Fibroblast of lung (primary cell): ENCODE measurements around the gene SUN5. TPM values are rescaled to one million over a fixed set of nuclear protein-coding genes. Genes with fewer than 3 reads are reported as not detected.

Experiments used
- DNase-seq, 2 donors: peaks; one replicate each; pipeline versions ENCODE4 v3.0.0 to v3.0.0-alpha.2; 2010; ENCODE audit warnings: low read depth in 2 of 2
- H2AFZ ChIP-seq: 2 replicates; pipeline ENCODE4 v1.5.1; 2012; ENCODE audit warnings: low read length, control low read depth, inconsistent platforms
- H3K27ac ChIP-seq: 2 replicates; pipeline ENCODE4 v1.5.1; 2011; ENCODE audit warnings: low read length, control low read depth; ENCODE audit not compliant: insufficient read depth
- H3K27me3 ChIP-seq: 2 replicates; pipeline ENCODE4 v1.5.1; 2011; ENCODE audit warnings: mild to moderate bottlenecking, low read length; ENCODE audit not compliant: control insufficient read depth, insufficient read depth
- H3K36me3 ChIP-seq: 2 replicates; pipeline ENCODE4 v1.5.1; 2011; ENCODE audit warnings: low read length; ENCODE audit not compliant: control insufficient read depth, insufficient read depth
- H3K4me1 ChIP-seq: 2 replicates; pipeline ENCODE4 v1.5.1; 2011; ENCODE audit warnings: low read length; ENCODE audit not compliant: control insufficient read depth, insufficient read depth; ENCODE audit errors: extremely low read depth
- H3K4me2 ChIP-seq: 2 replicates; pipeline ENCODE4 v1.5.1; 2011; ENCODE audit warnings: low read length, control low read depth; ENCODE audit not compliant: insufficient read depth; ENCODE audit errors: extremely low read depth
- H3K4me3 ChIP-seq, 4 experiments: fragments of 200-600 bp in 1 of 4; sonication (generic) in 1 of 4; replicated peaks in 1 of 4; 2 replicates each; pipeline ENCODE4 v1.5.1; 2011 to 2016; ENCODE audit warnings: low read length in 4 of 4, low read depth in 3 of 4, mild to moderate bottlenecking in 3 of 4, control low read depth in 2 of 4, inconsistent platforms in 1 of 4, mixed read lengths in 1 of 4; ENCODE audit not compliant: insufficient read depth in 1 of 4; ENCODE audit errors: control extremely low read depth in 1 of 4
- H3K79me2 ChIP-seq: 2 replicates; pipeline ENCODE4 v1.5.1; 2012; ENCODE audit warnings: mild to moderate bottlenecking, low read length, inconsistent platforms; ENCODE audit not compliant: control insufficient read depth, insufficient read depth
- H3K9ac ChIP-seq: 2 replicates; pipeline ENCODE4 v1.5.1; 2011; ENCODE audit warnings: mild to moderate bottlenecking, low read length, control low read depth; ENCODE audit not compliant: insufficient read depth
- H3K9me3 ChIP-seq: 2 replicates; pipeline ENCODE4 v1.5.1; 2012; ENCODE audit warnings: low read depth, low read length; ENCODE audit not compliant: control insufficient read depth, insufficient read depth
- H4K20me1 ChIP-seq: 2 replicates; pipeline ENCODE4 v1.5.1; 2011; ENCODE audit warnings: low read length; ENCODE audit not compliant: control insufficient read depth, insufficient read depth; ENCODE audit errors: extremely low read depth
- CTCF ChIP-seq, 2 donors: IDR thresholded peaks in 1 of 2; conservative IDR thresholded peaks in 1 of 2; 1 replicate in 1 of 2; 2 replicates in 1 of 2; pipeline ENCODE4 v1.5.1; 2011 to 2012; ENCODE audit warnings: low read length in 2 of 2, control low read depth in 1 of 2, inconsistent platforms in 1 of 2, low read depth in 1 of 2, mild to moderate bottlenecking in 1 of 2
- EZH2 ChIP-seq: IDR thresholded peaks from 2 replicates; pipeline ENCODE4 v1.5.1; 2012; ENCODE audit warnings: low read length, control low read depth, mild to moderate bottlenecking; ENCODE audit errors: missing control alignments
- polyA plus RNA-seq, 2 donors: library from polyadenylated mRNA; depleted of rRNA in 1 of 2; stranded (reverse) in 1 of 2; unstranded in 1 of 2; fragments of >200 nt; gene quantifications; 2 replicates each; pipeline ENCODE4 v1.2.1, GENCODE V29; 2011 to 2012; ENCODE audit warnings: missing spikeins in 1 of 2
- total RNA-seq: library from RNA; depleted of rRNA; stranded (reverse); fragments of >200 nt; gene quantifications from 2 replicates; pipeline ENCODE4 v1.2.1, GENCODE V29; 2014

Gene SUN5
- total and polyA plus RNA-seq, 2 donors (not counting 1 experiment from before 2014, with no cell fraction given), result not detected

- DNase-seq, result no peak
Observed at GRCh38 chr20:33022289-33022688, 18.1 kb upstream of the SUN5 start.

DNA sequence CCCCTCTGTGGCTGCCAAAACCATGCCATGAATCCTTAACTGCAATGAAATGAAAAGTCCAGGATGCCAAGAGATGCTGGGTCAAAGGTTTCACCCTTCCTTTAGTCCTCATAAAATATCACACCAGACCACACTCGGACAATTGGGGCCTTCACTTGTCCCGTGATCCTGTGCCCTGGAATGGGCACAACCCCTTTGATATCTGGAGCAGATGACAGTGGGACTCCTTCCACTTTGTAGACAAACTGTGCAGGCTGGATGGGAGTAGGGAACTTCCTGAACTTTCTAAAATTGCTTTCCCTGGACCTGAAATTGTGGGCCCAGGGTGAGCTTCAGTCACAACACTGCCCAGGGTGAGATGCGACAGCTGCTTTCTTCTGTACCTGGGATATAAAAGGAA is 17.6 kb upstream of the SUN5 start:
- TF ChIP-seq CTCF (conservative IDR thresholded peaks at IDR 0.05 in 1 of 2, IDR thresholded peaks at IDR 0.05 in 1 of 2; ENCODE audit: low read depth in 1 of 2, low read length in 2 of 2) (no peak), EZH2 (no peak)
- DNase-seq, result no peak
- no peaks in the 10 kb centered on the region for H4K20me1 ChIP-seq
- H3K4me2 ChIP-seq, result no peak overlapping the region
- H3K36me3 ChIP-seq, result no peaks in the 10 kb centered on the region
- H3K4me1 ChIP-seq, result no peaks in the 10 kb centered on the region
- peaks cover 3% of the 10 kb centered on the region for H3K27me3 ChIP-seq
- no peak overlapping the region for H3K9ac ChIP-seq
- no peak overlapping the region for H2AFZ ChIP-seq
- no peaks in the 10 kb centered on the region for H3K9me3 ChIP-seq
- H3K27ac ChIP-seq, result no peak overlapping the region
- H3K4me3 ChIP-seq, result no peak overlapping the region
- H3K79me2 ChIP-seq, result no peaks in the 10 kb centered on the region

More at GRCh38 chr20:33022289-33022688, 18.1 kb upstream of the SUN5 start:
- Histone ChIP-seq H3K9me3 (no peaks in the 10 kb centered on the region), H3K4me2 (no peak overlapping the region), H3K79me2 (no peaks in the 10 kb centered on the region), H3K27me3 (peaks cover 3% of the 10 kb centered on the region), H3K27ac (no peak overlapping the region), H3K36me3 (no peaks in the 10 kb centered on the region), H4K20me1 (no peaks in the 10 kb centered on the region), H3K4me1 (no peaks in the 10 kb centered on the region), H3K4me3 (no peak overlapping the region), H3K9ac (no peak overlapping the region), H2AFZ (no peak overlapping the region)
- TF ChIP-seq EZH2 (no peak), CTCF (conservative IDR thresholded peaks at IDR 0.05 in 1 of 2, IDR thresholded peaks at IDR 0.05 in 1 of 2; ENCODE audit: low read depth in 1 of 2, low read length in 2 of 2) (no peak)

- Histone ChIP-seq H3K4me1 (no peaks in the 10 kb centered on the region), H3K79me2 (no peaks in the 10 kb centered on the region), H4K20me1 (no peaks in the 10 kb centered on the region), H3K36me3 (no peaks in the 10 kb centered on the region), H3K4me3 (no peak overlapping the region), H3K9me3 (no peaks in the 10 kb centered on the region), H3K27ac (no peak overlapping the region), H3K27me3 (peaks cover 3% of the 10 kb centered on the region), H2AFZ (no peak overlapping the region), H3K4me2 (no peak overlapping the region), H3K9ac (no peak overlapping the region)
- no peak for TF ChIP-seq EZH2
- no peak for TF ChIP-seq CTCF (conservative IDR thresholded peaks at IDR 0.05 in 1 of 2, IDR thresholded peaks at IDR 0.05 in 1 of 2; ENCODE audit: low read depth in 1 of 2, low read length in 2 of 2)
- no peak for DNase-seq
Observed at GRCh38 chr20:33020278-33021161, 16.3 kb upstream of the SUN5 start.
